GM12891 (cell line): ENCODE results near the gene FBL.
"Not testable (repeated sequence)": the region's sequence is repeated elsewhere in the genome, so short reads cannot be mapped to it uniquely, and the experiment has no call there.

Experiments
- POLR2A ChIP-seq: IDR thresholded peaks from 2 replicates; pipeline ENCODE4 v1.6.1; 2011; ENCODE audit warnings: low read depth, low read length, control low read depth
- POLR2AphosphoS5 ChIP-seq: IDR thresholded peaks from 2 replicates; pipeline ENCODE4 v1.6.1; 2011; ENCODE audit warnings: low read depth, low read length, control low read depth

- not testable (repeated sequence) for TF ChIP-seq POLR2A, POLR2AphosphoS5
These were observed 41.3 kb upstream of the FBL start for GRCh38 chr19:39887456-39887951.
